NCI-H146 treated with DMSO at 0.1 percent for 48 hours (cell line): Measurements from ENCODE around the gene USP13.
"Not testable (repeated sequence)": the region's sequence is repeated elsewhere in the genome, so short reads cannot be mapped to it uniquely, and the experiment has no call there.

ENCODE experiments used
- DNase-seq: peaks from one replicate; lab custom pipeline; 2025; ENCODE audit not compliant: unreplicated experiment; lab: John Stamatoyannopoulos, UW

USP13 gene

GRCh38 chr3:179733797-179734196 is 81.0 kb downstream of the USP13 start:
- no peak for DNase-seq

DNA sequence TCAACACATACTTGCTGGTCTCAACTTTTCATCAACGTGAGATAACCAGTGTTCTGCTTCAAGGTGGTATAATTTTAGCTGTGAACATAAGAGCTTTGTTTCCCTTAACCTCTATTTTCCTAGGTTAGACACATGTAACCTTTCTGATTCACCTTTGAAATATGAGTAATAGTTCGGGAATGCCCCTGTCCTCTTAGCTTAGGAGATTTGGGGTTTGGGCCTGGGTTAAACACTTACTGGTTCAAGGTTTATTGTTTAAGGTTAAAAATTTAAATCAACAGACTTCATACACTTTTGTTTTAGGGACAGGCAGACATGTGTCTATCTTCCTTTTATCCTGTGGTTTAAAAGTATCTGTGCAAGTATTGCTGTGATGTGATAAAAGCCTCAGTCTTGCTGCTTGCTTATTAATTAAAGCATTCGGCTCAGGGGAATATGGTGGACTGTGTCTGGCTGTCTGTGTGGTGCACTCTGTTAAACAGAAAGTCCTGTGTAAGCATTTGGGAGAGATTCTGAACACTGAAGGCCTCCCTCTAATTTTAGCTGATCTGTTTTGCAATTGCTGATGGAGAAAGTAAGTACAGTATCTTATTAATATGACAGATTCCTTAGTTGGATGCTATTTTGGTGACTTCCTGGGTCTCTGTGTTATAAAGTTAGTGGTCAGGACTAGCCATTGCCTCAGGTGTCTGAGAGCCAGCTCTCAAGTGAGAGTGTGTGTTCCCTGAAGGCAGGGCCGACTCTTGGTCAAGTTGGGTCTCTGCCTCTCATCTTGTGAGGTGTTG is 81.8 kb downstream of the USP13 start:
- no peak for DNase-seq

DNA sequence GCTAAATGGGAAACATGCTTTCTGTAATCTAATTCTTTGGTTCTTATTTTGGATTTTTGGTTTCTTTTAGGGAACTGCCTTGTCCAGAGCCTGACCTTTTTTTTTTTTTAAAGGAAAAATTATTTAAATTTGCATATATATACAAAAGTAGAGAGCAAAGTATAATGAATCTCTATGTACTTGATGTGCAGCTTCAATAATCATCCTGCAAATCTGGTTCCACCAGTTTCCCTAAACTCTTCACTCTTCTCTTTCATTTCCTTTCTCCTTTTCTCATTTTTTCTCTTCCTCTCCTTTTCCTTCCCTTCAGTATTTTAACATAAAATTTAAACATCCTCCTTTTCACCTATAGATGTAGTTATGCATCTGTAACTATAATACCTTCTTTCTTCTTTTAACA is 82.5 kb downstream of the USP13 start:
- DNase-seq: no peak

DNA sequence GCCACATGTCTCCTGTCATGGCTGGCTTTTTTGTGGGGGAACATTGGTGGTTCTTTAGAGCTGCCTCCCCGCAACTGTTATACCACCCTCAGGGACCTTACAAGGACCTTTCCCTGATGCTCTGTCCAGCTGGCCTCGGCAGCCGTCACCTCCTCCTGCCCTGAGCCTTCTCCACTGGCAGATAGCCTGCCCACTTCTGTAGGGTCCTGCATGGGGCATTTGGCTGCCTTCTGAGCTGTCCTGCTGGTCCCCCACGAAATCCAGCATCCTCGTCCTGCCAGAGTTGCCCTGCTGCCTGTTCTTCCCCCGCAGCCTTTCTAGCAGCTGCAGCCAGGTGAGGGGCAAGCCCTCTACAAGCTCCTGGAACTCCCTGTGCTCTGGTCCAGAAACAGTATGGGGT is 86.2 kb downstream of the USP13 start:
- DNase-seq: no peak

DNA sequence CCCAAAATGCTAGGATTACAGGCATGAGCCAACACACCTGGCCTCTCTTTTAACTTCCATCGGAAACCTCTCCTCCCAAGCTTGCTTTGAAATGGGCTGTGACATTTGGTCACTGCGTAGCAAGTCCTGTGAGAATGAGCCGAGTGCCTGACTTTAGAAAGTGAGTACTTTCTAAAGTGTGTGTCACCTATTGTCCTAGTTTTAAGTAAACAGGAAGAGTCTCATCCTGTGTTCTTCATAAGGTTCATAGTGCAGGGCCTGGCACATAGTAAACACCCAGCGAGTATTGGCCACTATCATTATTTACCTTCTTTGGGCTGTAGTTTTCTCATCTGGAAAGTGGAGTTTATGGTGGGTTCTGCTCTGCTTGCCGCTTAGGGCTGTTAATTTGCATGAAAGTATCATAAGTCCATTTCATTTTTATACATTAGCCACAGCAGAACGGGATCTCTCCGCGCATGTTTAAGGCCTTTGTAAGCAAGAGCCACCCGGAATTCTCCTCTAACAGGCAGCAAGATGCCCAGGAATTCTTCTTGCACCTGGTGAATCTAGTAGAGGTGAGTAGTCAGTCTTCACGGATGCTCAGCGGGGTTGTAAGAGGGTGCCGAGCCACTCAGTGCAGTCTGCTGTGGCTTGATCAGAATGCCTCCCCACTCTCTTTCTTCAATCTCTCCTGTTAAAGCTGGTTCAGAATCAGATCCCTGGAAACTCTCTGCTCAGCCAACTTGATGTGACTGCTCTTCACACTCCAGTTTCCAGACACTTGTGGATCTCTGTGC is 87.2 kb downstream of the USP13 start:
- DNase-seq: no peak

DNA sequence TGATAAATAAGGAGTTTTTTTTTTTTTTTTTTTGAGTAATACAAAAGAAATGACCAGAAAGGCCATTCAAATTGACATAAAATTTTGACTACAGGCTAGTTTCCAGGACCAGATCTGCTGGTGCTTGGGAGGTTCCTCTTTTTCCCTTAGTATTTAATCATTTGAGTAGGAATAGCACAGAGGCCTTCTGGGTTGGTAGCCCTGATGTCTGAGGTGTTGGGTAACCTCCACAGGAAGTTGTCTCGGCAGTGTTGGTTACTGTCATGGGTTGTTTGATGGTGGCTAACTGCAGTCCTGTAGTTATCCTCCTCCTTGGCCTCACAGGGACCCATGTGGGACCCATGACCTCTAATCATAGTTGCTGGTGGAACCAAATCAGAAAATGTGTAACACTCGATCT is 91.1 kb downstream of the USP13 start:
- DNase-seq: no peak

GRCh38 chr3:179744667-179745066 is 91.8 kb downstream of the USP13 start:
- DNase-seq: no peak

- DNase-seq: no peak
Observed at GRCh38 chr3:179745079-179745478, 92.2 kb downstream of the USP13 start.

DNA sequence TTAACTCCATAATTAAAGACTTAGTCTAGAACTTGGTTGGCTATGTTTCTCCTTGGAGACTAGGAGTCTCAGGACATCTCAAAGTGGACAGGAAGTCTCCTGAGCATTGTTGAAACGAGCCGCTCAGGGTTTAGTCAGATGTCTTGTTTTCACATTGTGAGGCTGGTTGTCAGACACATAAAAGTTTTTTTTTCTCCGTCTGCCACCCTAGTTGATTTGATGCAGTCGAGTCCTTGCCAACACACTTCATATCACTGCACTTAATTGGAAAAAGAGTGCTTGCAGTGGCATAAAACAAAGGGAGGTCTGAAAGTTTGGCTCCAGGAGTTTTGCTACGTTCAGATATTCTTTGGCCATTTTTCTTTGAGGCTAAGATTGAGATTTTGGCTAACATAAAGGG is 92.9 kb downstream of the USP13 start:
- no peak for DNase-seq

DNA sequence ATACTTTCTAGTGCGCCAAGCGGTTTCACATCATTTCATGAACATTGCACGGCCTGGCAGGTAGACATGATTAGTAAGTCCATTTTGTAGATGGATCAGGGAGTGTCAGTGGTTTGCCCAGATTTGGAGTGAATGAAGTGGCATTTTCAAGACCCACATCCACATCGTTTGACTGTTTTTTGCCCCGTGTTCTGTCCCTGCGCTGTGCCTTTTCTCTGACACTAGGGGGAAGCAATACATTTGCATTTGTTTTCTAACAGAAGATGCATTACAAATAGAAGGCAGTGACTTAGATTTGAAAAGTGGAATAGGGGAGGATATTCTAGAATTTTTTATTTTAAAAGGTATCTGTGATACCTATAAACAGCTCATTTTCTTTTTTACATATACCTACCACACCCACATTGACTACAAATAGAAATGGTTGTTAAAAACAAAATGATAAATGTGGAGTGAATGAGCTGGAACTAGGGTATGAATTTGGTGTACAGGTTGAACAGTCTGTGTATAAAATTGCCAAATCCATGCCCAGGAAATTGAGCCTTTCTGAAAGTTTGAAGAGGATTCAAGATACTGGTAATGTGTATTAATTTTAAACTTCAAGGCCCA is 98.0 kb downstream of the USP13 start:
- peak; percentile 24 for DNase-seq

- no peak for DNase-seq
Observed at GRCh38 chr3:179760944-179761343, 108.1 kb downstream of the USP13 start.

DNA sequence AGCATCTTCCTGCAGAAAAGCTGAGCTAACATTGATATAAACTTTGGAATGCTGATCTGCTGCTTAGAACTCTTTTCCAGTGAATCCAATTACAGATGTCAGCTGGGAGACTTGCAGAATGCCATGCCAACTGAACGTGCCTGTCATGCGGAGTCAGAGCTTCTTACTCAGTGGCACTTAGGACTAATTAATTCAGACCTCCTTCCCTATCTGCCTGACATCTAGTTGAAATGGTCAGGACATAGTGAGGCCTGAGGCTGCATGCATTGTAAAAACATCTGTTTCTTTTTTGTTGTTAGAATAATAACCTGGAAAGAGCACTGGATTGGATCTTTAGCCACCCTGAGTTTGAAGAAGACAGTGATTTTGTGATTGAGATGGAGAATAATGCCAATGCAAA is 112.6 kb downstream of the USP13 start:
- no peak for DNase-seq

DNA sequence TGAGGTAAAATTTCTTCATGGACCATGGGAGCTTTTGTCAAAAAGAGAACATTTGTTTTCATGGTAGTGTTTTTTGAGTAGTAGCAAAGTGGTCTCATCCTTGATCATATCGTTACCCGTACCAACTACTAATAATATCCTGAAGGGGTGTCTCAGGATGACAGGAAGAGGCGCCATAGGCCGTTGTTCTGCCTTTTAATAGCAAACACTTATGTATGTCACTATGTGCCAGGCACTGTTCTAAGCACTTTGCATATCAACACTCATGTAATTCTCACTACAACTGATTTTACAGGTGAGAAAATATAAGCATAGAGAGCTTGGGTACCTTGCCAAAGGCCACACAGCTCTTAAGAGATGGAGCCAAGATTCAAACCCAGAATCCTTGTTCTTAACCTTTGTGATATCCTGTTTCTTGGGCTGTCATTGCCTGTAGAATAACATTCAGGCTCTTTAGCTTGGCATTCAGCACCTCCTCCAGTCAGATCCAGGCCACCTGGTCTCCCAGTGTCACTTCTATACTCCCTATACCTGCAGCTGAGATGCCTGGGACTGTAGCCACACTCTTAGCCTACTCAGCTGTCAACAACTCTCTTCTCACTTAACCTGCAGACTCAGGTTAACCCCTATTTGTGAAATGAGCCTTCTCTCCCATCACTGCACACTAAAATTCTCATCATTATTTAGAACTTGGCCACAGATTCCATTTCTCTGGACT is 113.7 kb downstream of the USP13 start:
- DNase-seq: no peak

- DNase-seq: peak; percentile 15
Observed at GRCh38 chr3:179768080-179768479, 115.2 kb downstream of the USP13 start.

- DNase-seq: no peak
Observed at GRCh38 chr3:179769411-179770247, 116.8 kb downstream of the USP13 start.

GRCh38 chr3:179771797-179772196 is 119.0 kb downstream of the USP13 start:
- DNase-seq: no peak

GRCh38 chr3:179772297-179772696 is 119.5 kb downstream of the USP13 start:
- no peak for DNase-seq

GRCh38 chr3:179775416-179776122 is 122.7 kb downstream of the USP13 start:
- no peak for DNase-seq

GRCh38 chr3:179782841-179783240 is 130.0 kb downstream of the USP13 start:
- DNase-seq: not testable (repeated sequence)

DNA sequence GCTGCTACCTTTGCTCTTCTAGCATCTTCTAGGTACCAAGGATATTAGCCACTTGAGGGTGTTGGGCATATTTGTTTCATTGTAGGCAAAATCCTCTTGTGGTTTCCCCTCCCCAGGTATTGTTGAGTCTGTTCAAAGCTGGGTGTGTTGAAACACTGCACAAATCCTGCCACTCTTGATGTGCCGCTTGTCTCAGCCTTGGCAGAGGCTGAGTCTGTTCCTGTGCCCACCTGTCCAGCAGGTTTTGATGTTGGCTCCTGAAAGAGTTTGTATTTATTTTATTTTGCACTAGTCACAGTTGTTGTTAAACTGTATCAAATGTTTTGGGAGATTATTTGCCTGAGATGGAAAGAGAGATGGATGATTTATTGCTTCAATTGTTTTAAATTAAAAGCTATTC is 136.2 kb downstream of the USP13 start:
- DNase-seq: no peak
